NCI-H146 treated with DMSO at 0.1 percent for 48 hours (cell line): ENCODE results near the gene TRMT61A.

ENCODE experiments used
- DNase-seq: peaks from one replicate; lab custom pipeline; 2025; ENCODE audit not compliant: unreplicated experiment; lab: John Stamatoyannopoulos, UW

The TRMT61A gene

GRCh38 chr14:103561381-103562178 lies 32.6 kb downstream of the TRMT61A start:
- DNase-seq, result peak; percentile 44

- no peak for DNase-seq
Measured at GRCh38 chr14:103562179-103562428, 33.1 kb downstream of the TRMT61A start.

- peak; percentile 94 for DNase-seq
Measured at GRCh38 chr14:103562429-103563225, 33.6 kb downstream of the TRMT61A start, which contains the start of the genes BAG5 and COA8. Gene BAG5, minus strand, starts transcription at chr14:103562657. Its CDS starts 1,493 bp downstream, at chr14:103561164. Gene COA8, plus strand, starts transcription at chr14:103562960. Its CDS starts 42 bp downstream, at chr14:103563002.

GRCh38 chr14:103563226-103563620 lies 34.2 kb downstream of the TRMT61A start:
- DNase-seq, result no peak

DNA sequence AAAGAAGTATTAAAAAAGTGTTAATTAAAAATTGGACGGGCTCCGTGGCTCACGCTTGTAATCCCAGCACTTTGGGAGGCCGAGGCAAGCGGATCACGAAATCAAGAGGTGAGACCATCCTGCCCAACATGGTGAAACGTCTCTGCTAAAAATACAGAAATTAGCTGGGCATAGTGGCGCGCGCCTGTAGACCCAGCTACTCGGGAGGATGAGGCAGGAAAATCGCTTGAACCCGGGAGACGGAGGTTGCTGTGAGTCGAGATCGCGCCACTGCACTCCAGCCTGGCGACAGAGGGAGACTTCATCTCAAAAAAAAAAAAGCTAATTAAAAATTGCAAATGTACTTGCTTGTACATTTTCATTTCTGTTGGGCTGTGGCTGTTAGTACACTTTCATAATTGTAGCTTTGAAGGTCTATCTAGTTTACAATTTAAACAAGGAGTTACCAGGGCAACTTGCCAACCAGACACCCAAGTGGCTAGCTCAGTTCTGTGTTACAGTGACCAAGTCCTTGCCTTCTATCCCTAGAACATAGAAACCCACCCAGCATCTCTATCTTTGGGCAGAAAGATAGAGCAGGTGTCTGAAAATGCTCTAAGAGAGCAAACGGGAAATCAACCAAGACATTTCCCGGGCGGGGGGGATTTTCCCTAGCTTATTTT lies 35.0 kb downstream of the TRMT61A start:
- no peak for DNase-seq

- peak; percentile 98 for DNase-seq
Measured at GRCh38 chr14:103568952-103569351, 40.0 kb downstream of the TRMT61A start.

DNA sequence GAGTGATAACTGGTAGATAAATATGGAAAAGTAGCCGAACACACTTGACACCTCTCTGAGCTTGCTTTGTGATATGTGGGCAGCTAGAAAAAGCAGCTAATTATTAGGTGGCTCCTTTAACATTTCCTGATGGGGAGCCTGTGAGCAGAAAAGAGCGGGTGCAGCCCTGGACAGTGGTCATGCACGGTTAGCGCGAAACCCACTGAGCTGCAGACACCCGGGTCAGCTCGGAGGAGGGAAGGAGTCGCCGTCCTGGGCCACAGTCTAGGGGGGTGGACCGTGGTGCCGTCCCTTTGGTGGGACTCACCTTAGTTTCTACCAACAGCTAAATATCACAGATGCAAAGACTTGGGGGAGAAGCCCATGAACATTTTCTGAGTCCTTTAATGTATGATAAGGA lies 40.4 kb downstream of the TRMT61A start:
- DNase-seq, result no peak

DNA sequence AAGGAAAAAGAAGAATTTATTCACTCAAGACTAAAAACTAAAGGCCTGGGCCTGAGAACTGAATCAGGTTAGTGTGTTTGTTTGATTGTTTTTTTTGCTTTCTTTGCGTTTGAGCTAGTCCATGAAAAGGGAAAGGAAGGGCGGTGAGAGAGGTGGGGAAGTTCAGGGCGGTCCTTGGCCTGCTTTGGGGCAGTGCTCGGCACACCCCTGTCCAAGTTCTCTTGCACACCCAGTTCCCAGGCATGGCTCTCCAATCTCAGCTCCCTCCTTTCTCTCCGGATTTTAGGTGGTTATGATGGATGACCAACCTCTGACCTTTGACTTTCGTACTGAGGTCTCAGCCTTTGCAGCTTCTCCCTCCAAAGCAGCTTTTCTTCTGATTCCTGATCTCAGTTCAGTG lies 45.1 kb downstream of the TRMT61A start:
- DNase-seq, result no peak

DNA sequence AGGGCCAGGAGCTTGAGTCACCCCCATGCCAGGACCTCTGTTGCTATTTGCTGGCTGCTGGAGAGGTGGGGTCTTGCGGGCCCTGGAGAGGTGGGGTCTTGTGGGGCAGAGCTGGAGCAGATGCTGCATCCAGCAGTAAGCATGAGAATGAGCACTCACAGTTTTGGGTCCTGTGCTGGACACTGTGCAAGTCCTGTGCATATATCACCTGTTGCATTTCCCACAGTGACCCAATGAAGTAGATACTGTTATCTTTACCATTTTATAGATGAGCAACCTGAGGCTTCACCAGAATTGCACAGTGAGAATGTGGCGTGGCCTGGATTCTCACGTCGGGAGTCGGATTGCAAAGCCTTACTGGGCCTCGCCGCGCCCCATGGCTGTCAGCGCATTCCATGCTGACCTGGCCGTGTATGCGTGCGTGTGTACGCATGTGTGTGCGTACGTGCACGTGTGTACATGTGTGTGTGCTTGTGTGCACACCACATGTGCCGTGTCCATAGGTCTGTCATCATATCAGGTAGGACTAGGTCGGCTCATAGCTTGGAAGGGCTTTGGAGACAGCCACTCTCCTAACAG lies 45.8 kb downstream of the TRMT61A start:
- no peak for DNase-seq

- DNase-seq, result no peak
Measured at GRCh38 chr14:103576371-103577024, 47.5 kb downstream of the TRMT61A start.

- DNase-seq, result no peak
Measured at GRCh38 chr14:103578401-103579075, 49.5 kb downstream of the TRMT61A start.

DNA sequence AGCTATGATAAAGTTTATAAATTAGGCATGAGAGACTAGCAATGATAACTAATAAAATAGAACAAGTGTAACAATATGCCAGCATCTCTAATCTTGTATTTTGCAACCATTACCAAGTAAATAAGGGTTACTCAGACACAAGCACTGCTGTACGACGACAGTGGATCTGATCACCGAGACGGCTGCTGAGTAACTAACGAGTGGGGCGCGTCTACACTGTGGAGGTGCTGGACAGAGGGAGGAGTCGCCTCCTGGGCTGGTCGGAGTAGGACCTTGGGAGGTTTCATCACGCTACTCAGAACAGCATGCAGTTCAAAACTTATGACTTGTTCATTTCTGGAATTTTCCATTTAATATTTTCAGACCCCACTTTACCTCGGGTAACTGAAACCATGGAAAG lies 52.2 kb downstream of the TRMT61A start:
- no peak for DNase-seq

GRCh38 chr14:103581954-103582703 lies 53.1 kb downstream of the TRMT61A start:
- no peak for DNase-seq

- DNase-seq, result no peak
Measured at GRCh38 chr14:103584326-103584915, 55.4 kb downstream of the TRMT61A start.
